IPS DF 19.7 (cell line): Measurements from ENCODE around the gene LMTK2.

Experiments used
- DNase-seq: peaks from one replicate; pipeline ENCODE4 v3.0.0-alpha.2; 2013; ENCODE audit warnings: low read depth, low spot score

LMTK2 gene

DNA sequence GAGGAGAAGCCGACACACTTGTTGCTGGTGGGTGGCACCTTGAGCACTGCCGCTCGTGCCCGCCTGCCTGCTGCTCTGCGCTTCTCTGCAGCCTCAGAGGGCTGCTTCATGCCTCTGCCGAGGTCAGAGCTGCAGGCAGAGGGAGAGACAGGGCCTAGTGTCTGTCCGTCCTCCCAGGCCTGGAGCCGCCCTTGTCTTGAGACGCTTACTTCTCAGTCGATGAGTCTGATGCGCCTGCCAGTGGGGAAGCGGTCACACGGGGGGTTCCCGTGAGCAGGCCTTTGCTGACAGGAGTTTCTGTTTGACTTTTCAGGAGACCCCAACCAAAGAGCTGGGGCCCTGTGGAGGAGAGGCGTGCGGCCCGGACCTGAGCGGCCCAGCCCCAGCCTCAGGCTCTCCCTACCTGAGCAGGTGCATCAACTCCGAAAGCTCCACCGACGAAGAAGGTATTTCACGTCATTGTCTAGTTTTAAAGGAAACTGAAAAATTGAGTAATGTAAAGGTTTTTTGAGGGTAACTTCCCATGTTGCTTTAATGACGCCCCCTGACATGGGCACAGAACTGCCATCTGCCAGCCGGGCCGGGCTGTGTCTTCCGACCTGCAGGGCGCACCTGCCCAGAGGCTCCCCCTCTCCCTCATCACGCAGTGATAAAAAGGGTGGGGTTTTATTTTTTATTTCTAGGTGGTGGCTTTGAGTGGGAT, 96.8 kb downstream of the LMTK2 start:
- DNase-seq: no peak

DNA sequence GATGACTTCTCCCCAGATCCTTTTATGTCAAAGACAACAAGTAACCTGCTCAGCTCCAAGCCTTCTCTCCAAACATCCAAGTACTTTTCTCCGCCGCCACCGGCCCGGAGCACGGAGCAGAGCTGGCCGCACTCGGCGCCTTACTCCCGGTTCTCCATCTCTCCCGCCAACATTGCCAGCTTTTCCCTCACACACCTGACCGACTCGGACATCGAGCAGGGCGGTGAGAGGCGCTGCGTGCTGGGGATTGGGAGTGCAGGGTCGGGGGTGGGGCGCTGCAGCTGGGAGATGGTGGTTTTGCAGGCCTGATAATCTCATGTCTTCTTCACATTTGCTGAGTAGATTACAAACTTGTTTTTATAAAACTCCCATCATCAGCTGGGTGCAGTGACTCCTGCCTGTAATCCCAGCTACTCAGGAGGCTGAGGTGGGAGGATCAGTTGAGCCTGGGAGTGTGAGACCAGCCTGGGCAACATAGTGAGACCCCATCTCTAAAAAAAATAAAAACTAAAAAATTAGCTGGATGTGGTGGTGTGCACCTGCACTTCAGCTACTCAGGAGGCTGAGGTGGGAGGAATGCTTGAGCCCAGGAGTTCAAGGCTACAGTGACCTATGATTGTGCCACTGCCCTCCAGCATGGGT, 97.4 kb downstream of the LMTK2 start:
- DNase-seq: no peak

DNA sequence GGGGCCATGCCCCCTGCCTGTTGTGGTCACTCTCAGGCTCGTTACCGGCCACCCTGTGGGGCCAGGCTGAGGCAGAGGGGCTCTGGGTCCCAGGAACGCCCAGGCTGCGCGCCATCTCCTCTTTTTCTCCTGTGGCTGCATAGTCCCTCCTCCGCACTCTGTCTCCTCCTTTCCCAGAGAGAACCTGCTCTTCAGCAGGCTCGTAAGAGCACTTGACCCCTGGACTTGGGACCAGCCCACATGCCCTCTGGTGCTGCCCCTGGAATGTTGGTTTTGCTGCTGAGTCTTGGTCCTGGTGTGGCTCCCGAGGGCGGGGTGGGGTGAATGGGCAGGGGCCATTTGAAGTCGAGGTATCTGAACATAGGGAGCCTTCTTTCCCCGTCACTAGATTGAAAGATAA, 98.0 kb downstream of the LMTK2 start:
- no peak for DNase-seq

DNA sequence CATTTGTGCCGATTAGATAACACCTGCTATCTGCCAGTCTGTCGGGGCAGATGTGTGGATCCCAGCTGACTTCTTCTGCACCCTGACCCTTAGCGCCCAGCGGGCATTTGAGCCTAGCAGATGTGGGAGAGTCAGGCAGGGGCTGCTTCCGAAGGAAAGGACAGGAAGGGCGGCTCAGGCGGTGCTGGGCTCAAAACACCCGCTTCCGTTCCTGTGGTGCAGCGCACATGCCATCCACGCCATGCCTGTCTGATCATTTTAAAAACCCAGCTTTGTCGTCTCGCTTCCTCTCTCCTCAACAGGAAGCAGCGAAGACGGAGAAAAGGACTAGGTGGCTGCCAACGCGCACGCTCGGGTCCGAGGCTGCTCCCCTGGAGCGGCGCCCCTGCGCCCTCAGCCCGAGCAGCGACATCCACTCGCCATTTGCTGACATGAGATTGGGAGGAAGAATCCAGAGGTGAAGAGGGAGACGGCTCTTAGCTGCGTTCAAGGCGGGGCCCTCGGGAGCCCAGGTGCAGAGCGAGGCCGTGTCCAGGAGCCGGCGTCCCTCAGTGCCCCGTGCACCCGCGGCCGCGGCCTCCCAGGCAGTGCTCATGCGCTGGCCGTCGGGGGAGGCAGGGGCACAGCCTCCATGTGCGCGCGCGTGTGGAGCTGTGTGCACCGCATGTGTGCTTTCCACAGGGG, 98.6 kb downstream of the LMTK2 start:
- no peak for DNase-seq

DNA sequence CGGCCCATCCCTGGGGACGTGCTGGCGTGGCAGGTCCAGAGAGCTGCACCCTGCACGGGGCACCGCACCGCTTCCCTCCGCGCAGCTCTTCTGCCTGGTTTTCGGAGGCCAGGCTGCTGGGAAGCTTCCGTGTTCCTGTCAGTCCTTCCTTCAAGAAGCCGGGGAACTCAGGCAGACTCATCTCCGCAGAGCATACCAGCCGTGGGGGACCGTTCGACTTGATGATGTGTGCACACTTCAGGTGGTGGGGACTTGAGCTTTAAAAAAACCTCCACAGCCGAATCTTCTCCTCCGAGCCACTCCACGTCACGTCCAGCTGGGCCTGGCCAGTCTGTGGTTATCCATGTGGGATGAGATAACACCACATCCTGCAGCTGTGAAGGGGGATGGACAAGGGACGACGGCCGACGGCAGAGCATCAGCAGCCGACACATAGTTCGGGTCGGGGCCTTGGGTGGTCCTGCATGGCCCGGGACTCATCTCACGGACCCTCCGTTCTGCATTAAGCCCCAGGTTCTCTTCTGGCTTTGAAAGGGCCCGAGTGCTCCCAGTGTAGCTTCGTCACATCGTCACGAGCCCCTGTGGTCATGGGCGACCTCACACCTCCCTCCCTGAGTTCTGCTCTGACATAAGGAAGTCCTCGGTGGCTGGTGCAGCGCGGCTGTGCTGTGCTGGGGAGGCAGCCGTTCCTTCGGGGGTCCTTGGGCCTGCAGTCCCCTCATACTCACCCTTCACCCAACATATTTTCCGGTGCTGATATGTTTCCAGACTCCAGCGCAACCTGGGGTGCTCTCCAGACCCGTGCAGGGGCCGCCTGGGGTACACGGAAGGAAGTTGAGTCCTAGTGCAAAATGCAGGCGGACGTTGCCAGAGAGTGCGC, 100.0 kb downstream of the LMTK2 start:
- DNase-seq: no peak

DNA sequence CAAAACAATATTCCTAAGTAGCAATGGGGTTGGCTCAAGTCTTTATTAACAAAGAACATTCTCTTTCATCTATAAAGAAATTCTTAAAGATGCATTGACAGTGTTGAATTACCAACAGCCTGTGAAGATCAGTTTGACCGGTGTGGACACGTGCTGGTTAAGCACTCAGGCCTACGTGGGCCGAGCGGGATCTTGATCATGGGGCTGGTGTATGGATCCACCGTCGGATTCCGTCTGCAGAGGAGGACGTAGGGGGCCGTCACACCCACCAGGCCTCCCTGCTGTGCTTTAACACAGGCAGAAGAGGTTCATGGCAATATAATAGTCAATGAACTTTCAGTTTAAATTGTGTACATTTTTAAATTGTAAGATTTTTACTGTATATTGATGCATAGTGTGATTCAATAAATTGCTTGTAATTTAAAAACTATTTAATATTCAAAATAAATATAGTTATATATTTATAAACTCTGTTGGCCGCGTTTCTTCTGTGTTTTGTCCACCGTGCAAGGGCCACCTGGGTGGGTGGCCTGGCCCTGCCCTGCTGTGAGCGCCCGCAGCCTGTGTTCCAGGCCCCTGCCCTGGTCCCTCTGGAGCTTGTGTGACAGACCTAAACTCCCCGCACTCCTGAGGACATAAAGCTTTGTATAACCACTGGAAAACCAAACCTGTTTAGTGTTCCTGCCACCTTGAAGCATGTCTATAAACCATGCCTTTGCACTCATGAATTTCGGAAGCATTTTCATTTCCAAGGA, 102.7 kb downstream of the LMTK2 start:
- DNase-seq: no peak

DNA sequence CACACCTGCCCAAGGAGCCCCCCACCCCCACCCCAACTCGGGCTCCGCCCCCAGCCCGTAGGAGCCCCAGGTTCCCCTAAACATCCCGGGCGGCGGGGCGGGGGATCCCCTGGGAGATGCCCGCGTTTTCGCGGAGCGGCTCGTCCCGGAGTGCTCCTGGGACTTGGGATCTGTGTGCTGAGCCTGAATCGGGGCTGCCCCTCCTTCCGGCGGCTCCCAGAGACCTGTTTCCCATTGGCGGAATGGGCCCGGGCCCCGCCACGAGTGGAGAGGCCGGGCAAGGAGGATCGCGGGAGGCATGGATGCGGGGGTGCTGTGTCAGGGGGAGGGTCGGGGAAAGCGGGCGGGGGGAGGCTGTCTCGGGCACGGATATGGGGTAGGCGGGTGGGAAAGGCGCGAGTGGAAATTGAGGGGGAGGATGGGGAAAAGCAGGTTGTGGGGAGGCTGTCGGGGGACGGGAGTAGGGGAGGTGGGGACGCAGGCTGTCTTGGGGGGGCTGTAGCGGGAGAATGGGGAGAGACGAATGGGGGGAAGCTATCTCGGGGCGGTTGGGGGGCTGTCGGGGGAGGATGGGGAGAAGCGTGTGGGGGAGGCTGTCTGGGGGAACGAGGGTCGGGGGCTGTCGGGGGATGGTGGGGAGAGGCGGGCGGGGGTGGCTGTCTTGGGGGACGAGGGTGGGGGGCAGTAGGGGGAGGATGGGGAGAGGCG, 104.0 kb downstream of the LMTK2 start:
- DNase-seq: peak; percentile 7

DNA sequence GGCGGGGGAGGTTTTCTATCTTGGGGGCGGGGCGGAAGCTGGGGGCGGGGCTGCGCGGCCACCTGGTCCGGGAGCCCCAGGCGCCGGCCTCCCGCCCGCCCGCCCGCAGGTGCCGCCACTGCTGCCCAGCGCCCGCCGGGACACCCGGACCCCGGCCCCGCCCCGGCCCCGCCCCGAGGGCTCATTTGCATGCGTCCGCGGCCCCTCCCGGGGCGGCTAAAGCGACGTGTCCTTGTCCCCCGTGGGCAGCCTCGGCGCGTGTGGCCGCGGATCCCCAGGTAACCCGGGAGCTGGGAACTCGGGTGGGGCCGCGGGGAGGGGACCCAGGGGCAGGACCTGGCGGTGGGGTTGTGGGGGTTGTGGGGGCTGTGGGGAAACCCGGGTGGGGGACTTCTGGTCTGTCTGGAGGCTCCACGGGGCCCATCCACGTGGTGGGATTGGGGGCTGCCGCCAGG, 104.6 kb downstream of the LMTK2 start, which contains the start of gene BHLHA15:
Gene BHLHA15, plus strand, starts transcription at position 219 of the 455 bp plus-strand sequence. CDS start 871 bp downstream, outside the sequence.
- DNase-seq: no peak

DNA sequence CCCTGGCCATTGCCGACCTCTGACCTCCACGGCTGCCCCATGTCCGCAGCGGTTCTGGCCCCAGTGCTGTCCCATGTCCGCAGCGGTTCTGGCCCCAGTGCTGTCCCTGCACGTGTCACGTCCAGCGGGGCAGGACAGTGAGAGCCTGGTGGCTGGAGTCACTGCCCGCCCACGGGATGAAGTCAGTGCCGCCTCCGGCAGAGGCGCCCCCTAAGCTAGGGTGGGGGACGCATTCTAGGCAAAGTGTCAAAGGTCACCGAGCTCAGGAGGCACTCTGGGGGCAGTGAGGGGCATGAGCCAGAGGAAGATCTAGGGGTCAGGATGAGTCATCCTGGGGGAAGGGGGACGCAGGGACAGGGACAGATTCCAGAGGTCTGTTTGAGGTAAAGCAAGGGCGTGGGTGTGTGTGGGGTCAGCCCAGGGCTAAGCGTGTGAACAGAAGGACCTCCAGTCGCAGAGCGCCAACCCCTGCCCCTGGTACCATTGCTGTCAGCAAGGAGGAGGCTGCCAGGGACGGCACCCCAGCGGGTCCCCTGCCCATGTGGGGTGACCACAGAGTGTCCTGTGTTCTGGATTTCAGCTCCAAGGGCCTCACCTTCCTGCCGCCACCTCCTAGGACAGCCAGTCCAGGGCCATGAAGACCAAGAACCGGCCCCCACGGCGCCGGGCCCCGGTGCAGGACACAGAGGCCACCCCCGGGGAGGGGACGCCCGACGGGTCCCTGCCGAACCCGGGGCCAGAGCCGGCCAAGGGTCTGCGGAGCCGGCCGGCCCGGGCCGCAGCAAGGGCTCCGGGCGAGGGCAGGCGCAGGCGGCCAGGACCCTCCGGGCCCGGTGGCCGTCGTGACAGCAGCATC, 105.2 kb downstream of the LMTK2 start:
- DNase-seq: no peak

DNA sequence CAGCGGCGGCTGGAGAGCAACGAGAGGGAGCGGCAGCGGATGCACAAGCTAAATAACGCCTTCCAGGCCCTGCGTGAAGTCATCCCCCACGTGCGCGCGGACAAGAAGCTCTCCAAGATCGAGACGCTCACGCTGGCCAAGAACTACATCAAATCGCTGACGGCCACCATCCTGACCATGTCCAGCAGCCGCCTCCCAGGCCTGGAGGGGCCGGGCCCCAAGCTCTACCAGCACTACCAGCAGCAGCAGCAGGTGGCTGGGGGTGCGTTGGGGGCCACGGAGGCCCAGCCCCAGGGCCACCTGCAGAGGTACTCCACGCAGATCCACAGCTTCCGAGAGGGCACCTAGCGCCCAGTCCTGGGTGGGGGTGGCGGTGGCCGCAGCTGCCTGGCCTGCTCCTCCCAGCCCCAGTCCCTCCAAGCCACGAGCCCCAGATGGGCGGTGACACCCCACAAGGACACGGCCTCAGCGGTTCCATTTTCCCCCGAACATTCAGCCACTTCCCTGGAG, 105.9 kb downstream of the LMTK2 start:
- DNase-seq: no peak

DNA sequence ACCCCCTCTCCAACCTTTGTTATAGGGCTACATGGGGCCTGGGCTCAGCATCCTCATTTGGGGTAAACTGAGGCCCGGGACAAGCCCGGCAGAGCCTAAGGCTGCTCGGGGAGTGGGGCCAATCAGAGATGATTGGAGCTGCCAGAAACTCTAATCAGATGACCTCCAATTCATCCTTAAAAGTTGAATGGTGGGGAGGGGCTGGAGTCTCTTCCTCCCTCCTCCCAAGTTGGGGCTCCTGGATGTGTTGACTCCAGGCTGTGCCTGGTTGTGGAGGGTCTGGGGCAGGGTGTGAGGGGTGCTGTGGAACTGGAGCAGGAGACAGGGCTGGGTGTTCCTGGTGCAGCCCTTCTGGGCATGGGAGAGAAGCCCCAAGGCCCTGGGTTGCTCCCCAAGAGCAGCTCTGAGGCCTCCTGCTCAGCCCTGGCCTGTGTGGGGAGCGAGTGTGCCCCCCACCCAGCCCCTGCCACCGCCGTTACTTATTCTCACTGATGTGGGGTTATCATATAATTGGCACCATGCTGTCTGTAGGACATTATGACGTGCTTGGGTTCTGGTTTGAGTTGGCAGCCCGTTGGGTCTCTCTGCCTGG, 106.7 kb downstream of the LMTK2 start:
- no peak for DNase-seq

DNA sequence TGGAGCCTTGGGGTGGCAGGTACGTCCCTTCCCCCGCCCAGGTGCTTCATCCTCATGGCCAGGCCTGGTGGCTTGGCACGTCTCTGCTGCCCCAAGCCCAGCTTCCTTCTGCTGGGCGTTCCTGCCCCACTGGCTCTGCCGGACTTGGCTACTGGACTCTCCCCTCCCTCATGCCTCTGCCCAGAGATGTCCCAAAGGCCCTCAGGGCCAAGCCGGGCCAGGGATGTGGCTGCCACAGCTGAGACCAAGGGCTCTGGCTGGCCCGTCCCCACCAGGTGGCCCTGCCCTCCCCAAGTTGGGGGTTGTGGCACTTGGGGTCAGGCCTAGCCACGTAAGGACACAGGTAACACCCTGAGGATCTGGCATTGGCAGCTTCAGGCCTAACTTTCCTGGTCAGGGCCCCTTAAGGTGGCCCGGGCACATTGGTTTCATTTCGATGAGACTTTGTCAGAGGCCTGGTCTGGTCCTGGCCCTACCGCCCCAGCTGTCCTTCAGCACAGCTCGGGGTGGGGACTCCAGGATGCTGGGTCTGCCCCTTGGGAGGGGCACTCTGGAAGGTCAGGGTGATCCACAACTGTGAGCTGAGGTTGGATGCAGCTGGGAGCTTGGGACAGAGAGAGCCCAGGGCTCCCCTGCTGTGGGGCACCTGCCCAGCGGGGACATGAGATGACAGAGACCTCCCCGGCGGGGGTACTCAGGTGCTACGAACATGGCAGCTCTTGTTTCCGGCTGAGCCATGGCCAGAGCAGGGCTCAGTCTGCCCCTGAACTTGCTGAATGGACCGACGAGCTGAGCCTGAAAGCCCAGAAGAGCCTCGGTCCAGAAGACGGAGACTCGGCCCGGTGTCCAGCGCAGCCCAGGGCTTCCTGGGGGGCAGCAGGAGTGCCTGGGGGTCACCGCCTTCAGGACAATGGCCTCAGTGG, 107.5 kb downstream of the LMTK2 start:
- DNase-seq: no peak

DNA sequence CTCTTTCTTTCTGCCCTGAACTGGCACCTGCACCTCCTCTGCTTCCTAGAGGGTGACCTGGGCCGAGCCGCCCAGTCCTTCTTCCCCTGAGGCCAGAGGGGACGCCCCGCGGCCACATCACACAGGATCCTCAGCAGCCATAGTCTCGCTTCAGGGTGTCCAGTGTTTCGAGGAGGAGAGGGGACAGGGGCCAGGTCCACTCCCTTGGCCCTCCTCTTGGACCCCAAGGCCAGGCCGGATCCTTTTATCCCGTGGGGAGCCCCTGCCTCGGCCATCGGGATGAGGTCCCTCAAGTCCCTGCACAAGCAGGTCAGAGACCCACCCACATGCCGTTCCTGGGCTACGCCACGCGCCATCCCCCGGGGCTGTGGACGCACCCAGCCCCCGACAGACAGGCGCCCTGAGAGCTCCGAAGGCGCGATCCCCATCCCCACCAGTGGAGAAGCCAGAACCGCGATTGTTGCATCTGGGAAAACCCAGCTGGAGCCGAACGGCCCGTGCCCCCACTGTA, 108.2 kb downstream of the LMTK2 start:
- DNase-seq: no peak

DNA sequence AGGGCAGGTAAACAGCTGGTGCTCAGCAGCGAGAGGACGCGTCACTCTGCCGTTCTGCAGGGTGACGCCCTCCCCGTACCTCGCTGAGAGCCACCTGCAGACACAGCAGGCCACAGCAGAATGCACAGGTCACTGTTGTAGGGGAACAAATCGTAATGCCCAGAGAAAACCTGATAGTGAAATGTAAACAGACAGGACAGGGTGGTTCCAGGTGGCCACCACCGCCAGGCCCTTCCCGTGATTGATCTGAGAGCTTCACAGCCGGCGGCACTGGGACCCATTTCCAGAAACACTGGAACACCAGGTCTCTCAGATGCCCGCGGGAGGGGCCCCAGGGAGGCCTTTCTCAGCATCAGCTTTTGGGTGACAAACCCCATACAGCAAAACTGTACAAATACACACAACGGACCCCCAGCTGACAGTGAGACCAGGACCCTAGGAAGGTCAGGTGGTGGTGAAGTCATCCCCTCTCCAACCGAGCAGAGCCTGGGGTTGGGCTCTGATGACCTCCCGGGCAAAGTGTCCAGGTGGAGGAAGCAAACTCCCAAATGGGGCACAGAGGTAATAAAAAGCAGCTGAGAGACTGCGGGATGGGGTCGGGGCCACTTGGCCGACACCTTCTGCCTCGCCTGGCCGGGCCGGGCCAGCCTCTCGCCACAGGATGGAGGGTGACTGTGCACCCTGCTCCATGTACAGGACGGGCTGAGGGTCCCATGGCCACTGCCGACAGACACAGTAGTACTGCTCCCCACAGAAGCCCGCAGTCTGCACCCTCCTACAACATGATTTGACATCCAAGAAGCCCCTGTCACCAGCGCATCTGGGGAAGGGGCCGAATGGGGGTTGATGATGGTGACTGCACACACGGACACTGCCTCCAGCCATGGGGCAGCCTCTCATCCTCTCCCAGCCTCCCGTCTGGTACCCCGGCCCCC, 109.2 kb downstream of the LMTK2 start:
- DNase-seq: no peak

DNA sequence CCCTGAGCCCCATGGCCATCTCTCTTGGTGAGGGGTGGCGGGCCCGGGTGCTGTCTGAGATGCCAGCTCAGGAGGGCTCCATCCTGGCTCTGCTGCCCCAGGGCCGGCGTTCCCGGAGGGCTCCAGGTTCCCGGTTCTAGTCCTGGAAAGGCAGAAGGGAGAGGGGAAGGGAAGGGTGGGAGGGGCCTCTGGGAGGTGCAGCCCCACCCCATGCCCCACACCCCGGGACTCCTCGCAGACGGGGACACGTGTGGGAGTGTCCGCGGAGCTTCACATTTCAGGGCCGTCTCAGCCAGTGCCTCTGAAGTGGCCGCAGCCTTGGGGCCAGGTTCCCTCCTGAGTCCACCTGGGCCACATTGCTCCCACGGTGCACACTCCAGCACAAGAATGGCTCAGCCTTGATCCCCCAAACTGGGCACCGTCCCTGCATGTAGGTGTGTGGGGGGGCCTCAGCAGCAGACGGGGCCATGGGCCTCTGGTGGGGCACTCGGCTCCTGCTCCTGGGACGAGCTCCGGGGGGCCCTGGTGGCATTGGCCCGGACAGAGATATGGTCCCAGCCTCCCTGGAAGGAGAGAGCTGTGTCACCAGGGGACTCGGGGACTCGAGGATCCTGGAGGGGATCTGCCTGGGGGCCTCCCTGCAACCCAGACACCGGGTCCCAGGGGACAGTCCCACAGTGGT, 110.4 kb downstream of the LMTK2 start:
- DNase-seq: no peak
